IPS-NIHi11 (cell line): ENCODE data around the gene MTUS2.

Source experiments
- DNase-seq: peaks from one replicate; pipeline ENCODE4 v3.0.0; 2012; ENCODE audit warnings: mixed read lengths, low spot score

Gene MTUS2

DNA sequence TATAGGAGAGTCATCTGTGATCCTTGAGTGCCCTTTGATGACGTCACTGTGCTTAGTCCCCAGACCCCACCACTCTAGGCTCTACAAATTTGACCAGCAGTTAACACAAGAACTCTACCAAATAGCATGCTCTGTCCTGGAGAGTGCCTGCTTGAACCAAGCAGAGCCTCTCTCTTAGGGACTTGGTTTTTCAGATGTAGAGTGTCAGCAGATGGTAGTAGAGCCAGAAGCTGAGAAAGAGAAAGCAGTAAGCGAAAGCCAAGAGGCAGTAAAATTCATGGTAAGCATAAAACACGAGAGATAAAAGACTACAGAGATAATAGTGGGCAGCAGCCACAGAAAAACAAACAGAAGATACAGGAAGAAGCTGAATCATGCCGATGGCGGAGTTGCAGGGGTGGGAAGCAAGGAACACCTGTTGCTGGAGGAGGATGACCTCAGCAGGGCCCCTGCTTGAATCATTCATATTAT, 582.1 kb downstream of the MTUS2 start:
- no peak for DNase-seq

DNA sequence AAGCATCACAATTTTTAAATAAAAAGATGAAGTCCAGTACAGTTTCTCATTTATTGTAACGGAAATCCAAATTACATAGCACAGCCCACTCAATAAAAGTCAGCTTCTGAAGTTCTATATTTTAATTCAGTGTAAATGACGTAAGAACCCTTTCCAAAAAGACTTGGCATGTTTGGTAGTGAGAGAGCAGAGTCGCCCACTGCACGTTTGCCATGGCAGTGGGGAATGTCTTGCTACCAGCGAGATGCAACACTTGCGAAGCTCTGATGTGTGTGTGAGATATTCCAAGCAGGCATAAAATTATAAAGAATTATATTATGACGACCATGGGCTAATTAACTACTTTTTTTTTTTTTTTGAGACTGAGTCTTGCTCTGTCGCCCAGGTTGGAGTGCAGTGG, 585.3 kb downstream of the MTUS2 start:
- DNase-seq: no peak

DNA sequence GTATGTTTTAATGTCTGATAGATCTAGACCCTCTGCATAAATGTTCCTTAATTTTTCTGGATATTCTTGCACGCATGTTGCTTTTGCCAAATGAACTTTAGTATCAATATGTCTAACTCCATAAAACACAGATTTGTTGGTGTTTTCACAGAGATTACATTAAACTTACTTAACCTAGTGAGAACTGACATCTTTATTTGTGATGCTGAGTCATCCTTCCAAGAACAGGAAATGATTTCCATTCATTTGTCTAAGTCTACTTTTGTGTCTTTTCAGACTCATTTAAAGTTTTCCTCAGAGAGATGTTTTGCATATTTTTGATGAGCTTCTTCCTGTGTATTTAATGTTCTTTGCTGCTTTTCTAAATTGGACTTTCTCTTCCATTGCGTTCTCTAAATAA, 591.3 kb downstream of the MTUS2 start:
- DNase-seq: no peak

DNA sequence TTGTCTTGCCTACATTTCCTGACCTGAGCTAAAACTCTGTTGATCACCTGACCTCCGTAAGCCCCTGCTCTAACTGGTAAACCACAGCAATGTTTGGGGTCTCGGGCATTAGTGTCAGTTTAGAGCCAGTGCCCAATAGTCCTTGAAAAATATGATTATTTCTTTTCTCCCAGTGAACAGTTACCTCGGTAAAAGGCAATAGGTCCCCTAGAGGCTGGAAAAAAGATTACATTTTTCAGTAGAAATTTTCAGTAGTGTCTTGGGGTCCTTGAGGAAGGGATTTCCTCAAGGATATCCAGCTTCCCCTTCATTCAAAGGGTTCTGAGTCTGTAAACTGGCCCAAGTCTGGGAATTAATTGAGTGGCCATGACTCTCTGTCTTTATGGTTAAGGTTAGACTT, 597.9 kb downstream of the MTUS2 start:
- no peak for DNase-seq

DNA sequence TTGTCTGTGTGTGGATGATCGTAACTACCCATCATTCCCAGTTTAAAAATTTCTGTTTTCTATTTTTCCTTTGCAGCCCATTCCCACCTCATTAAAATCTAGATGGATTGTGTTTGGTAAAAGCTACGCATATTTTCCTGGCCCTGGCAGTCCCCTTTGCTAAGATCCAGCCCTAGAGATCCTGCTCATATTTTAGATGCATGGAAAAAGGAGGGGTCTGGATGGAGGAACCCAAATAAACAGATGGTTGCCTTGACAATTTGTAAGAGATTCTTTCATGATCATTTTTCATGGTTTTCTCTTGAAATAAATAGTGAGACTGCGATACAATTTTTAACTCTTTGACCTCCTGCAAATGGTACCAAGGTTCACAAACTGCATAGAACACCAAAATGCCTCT, 601.0 kb downstream of the MTUS2 start:
- DNase-seq: no peak

DNA sequence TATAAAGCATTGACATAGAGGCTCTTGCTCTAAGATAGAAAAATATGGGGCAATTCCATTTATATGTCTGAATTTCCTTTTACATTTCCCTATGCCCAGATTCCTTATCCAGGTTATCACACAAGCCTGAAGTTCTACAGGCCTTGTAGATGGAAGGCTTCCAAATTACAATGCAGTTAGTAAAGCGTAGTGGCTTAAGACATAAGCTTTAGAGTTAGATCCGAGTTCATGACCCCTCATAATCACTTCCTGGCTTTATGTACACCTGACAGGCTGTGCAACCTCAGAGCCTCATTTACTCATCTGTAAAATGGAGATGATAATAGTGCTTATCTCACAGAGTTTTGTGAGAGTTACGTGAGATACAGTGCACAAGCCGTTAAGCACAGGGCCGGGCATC, 601.9 kb downstream of the MTUS2 start:
- DNase-seq: no peak

DNA sequence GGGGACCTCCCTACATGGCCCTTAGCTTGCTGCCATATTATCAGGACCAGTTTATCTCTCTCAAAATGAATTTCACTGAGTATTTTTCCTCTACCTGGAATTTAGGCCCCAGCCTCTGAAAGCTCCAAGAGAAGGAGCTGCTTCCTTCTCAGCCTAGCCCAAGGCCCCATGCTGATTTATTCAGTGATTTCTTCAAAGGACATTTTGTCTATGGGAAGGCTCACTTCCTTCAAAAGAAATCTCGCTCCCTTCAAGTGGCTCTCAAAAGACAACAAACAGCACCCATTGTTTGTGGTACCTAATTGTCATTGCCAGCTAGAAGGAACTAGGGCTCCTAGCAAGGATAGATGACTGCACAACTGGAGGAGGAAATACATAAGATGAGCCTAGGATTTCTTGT, 602.9 kb downstream of the MTUS2 start:
- peak; percentile 18 for DNase-seq

DNA sequence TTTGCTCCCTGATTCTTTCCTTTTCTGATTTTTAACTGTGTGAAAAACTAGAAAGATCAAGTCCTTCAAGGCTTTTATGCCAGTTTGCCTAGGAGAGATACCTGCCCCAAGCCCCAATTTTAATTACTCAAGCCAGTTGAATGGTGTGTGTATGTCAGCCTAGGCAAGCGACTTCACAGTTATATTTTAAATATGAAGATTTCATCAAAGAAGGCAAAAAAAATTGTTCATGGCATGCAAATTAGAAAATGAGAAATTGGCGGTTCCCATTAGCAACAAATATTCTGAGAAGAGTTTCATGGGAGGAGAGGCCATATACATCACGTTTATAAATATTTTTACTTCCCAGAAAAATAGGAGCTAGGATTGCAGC, 607.8 kb downstream of the MTUS2 start:
- DNase-seq: no peak

DNA sequence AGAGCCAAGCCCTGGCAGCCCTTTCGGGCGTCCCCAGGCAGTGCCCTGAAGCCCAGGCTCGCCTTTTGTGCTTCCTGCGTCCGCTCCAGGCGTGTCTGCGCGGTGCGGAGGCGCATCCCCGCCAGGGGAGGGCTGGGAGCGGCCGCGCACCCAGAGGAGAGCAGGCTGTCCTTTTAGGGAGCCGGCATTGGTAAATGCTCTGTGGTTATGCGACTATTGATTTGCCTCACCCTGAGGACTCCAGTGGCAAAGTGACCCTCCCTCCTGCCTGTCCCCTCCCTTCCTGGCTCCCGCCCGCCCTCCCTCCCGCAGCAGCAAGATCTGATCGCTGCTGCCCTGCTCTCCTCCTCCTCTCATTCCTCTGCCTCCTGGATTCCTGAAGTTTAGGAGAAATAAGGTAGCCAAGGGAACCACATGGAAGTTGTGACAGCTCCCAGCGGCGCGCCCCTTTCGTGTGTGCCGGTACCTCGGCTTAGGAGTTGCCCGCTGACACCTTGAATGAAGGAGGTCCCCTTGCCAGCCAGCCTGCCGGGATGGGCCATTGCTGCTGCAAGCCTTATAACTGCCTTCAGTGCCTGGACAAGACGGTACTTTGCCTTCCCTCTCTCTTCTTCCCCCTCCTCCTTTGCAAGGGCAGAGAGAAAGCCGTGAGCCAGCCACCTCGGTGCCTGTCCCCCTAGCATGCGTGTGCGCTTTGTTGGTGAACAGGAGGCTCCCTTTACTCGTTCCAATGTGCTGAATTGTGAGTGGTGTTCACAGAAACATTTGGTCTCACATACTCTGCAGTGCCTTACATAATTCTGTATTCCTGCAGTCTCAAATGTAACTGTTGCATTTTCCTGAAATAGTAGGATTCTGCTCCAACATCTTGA, 608.4 kb downstream of the MTUS2 start:
- peak; percentile 71 for DNase-seq

DNA sequence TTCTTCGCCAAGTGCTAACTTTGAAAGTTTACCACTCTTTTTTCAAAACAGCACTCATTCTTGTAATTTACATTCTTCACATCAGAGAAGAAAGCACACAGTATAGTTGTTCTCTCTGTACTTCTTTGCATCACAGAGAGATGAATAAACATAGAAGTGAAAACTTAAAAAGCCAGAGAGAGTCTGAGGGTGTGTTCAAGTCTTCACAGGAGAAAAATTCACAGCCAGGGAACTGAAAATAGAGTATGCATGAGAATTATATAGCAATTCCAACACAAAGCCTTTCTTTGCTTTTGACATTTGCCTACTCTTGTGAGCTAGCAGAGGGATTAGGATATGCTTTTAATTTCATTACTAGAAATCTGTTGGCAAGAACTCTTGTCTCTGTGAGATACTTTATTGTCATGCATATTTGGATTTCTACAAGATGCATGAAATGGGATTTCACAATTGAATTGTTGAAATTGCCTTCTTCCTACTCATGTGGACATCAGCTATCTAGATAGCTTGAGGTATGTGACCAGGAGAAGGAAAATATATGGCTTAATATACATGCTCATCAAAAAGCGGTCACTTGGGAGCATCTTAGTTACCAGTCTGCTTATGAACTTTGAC, 609.3 kb downstream of the MTUS2 start:
- no peak for DNase-seq

DNA sequence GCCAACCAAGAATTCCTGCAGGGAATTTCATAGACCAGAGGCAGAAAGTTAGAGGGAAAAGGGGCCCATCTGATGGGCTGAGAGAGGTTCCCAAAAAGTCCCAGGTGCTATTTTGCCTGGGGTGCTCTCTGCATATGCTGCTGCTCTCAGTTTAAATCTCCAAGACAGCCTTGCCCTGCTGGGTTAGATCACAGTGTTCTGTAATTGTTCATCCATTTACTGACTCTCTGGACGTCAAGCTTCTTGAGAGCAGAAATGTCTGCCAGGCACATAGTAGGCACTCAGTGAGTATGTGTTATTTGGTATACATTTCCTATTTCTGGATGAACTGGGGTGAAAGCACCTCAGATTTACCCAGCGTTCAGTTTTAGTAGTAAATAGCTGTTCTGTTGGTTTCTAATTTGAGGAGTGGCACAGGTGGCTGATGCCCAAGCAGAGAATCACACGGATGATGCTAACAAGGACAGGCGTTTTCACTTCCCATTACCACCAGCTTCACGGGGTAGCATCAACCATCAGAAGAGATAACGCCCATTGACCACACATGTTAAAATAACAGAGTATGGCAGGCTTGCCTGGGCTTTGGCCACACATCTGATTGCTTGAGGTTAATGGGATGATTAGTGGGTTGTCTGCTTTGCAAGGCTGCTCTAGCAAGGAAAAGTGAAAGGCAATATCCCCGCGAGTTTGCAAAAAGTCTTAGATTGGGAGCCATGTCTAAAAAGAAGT, 614.2 kb downstream of the MTUS2 start:
- DNase-seq: no peak

DNA sequence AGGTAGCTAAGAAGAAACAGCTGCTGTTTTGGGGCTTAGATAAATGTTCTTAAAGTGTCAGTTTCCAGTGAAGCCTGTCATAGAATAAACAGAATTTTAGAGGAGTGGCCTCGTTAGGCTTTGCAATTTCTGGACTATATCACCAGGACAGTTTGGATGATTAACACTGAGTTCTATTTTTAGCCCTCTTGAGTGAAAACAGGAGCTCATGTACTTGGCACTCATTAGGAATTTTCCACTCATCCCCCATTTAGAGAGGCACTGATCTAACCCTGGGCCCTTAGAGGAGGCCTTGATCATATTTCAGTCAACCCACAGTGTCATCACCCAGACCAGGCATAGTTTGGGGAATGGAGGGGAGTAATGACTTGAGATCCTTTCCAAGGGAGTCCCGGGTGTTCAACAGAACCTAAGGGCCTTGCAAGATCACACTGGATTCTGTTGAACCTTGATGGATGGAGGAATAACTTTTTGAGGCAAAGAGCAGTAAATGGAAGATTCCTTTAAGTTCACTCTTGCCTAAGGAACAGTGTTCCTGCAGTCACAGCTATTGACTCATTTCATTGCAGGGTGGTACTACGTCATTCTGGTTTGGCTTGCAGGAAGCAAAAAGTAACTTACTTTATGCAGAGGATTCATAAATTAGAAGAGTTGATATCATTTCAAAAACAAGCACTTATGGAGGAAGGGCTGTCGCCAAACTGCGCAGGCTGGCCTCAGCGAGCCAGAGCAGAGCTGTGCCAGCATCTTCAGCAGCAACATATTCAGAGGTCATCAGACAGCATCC, 615.2 kb downstream of the MTUS2 start:
- no peak for DNase-seq

DNA sequence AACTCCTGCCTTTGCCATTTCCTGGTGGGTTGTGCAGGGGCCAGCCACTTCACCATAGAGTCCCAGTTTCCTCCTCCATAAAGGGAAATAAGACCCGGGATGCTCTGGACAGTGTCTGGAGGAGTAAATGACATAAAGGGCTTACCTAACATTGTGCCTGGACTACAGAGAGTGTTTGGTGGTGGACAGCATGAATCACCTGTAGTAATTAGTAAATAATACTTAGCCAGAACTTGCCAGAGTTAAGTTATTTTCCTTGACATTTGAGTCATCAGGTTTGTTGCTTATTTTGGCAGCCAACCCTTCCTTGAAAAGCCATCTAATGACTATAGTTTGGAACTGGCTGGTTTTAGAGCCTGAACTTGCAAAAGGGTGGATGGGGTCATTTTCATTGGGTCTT, 616.2 kb downstream of the MTUS2 start:
- DNase-seq: no peak

DNA sequence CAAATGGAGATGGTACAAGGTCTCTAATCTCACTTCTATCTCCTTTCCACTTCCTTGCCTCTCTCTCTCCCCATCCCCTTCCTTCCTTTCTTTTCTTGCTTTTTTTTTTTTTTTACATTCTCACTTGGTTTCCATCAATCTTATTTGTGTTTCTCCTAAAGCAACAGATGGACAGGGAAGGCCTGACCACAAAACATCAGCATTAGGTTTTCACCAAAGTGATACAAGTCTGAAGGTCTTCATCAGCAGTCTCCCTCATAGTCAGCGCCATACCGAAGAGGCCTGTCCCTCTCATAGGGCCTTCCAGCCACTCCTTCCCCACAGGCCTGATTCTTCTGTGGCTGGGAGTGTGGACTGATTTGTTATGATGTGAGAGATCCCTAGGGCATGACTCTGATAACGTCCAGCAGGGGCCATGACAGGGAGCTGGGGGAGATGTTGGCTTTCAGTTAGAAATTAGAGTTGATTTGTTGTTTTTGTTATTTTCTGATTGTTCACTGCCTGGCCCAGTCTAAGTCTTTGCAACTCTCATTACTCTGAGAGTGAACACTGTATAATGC, 616.7 kb downstream of the MTUS2 start:
- no peak for DNase-seq

DNA sequence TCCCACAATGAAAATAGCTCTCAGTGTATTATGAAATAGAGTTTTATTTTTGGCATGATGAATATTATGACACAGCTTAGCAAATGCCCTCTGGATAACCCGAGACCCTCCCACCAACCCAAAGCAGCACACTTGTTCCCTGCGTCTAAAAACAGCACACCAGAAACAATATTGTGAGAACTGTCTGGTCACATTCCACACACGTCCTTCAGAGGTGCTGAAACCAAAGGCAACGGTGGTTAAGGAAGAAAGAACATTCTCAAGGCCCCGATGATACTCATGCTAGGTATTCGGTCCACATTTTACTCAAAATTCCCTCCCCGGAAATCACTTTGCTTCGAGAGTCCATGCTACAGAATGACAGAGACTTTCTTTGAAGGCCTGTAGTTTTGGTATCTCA, 618.6 kb downstream of the MTUS2 start:
- DNase-seq: no peak

DNA sequence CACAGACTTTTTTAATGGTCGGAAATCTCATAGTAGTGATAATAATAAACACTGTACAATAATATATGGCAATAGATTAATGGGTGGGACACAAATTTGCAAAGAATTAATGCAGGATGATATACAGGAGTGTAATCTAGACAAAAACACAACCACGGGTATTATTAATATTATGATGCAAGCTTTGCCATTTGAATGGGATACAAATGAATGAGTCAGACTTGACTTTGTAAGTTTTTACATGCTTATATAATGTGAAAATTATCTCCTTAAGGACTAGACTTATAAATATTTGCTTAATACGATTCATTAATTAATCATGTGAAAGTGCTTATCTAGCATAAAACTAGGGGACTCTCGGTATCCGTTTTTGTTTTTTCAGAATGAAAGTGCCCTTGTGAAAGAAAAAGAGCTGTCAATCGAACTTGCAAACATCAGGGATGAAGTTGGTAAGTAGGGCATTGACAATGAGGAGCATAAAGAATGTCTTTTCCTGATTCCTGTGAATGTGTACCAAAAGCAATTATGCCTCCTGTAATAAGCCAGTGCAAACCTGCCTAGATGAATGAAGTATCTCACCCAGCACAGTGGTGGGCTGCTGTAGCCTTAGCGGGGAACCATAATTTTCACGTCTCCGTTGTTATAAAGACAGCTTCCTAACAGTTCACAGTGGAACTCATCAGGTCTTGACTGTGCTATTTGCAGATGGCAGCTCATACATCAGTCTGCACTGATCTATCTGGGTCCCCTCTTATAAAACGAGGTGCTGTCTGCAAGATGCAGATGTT, 619.7 kb downstream of the MTUS2 start:
- DNase-seq: no peak

DNA sequence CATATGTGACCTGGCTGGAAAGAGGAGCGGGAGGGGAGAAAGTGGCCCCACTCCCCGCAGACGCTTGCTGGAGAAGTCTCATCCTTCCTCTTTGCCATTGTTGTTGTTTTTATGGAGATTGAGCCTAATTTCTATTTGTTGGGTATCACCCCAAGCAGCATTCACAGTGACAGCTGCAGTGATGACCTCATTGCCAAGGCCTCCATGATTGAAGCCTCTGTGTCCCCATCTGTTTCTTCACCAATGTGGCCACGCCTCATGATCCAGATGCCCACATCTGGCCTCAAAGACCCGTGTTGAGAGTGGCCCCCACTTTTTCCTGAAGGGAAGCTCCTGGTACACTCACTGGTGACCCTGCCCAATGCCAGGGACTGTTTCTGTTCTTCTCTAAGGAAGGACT, 621.2 kb downstream of the MTUS2 start:
- DNase-seq: no peak

DNA sequence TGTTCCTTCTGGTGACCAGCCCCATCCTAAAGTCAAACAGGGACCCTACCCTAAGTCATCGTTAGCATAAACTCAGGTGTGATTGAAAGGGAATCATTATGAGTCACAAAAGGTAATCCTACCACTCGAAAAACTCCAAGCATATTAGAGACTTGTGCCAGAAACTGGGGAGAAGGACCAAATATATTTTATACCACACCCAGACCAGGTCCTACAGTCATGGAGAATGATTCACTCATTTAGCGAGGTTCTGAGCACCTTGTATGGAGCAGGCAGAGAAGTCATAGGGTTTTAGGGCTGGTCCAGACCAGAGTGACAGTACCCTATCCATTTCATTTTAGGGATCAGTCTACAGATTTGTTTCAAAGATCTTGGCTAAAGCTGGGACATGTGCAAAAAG, 625.9 kb downstream of the MTUS2 start:
- DNase-seq: no peak

DNA sequence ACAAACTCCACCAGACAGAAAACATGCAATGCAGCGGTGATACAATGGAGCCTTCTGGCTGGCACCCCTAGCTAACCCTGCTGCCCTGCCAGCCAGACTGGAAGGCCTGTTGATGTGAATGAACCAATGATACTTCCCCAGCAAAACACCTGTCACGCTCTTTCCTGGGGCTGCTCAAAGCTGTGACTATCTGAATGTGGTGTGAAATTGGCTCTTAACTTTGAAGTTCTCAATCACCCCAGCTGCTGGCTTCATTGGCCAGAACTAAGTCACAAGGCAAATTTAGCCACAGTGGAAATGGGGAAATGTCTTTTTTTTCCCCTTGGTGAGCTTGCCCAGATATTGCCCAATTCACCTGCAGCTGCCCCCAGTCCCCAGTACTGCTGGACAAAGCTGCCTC, 628.0 kb downstream of the MTUS2 start:
- no peak for DNase-seq

DNA sequence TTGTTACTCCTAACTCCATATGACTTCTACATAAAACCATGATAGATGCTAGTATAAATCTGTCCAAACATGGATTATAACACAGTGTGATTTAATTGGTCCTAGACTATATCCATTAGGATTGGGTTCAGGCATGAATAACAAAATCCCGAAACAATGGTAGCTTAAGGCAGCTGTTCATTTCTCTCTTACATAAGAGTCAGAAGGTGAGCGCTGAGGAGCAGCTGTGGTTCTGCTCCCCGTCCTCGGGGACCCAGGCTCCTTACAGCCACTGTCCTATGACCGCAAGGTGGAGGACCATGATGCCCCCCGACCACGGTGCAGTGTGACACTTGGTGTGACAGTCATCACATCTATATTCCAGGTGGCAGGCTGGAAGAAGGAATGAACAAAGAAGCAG, 629.6 kb downstream of the MTUS2 start:
- DNase-seq: no peak

DNA sequence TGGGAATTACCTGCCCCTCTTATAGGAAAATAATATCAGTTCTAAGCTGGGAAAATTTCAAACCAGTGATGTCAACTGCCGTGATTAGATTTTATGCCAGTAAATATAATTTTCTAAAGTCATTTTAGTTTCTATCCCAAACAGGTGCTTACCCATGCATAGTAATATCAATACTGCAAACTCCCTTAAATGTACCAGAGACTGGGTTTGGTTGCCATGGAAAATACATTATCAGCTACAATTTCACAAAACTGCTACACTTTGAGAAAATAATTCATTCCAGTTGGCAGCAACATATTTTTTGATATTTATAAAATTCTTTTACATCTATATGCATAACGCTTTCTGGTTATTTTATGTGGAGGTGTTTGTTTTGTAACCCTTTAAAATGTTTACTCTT, 631.8 kb downstream of the MTUS2 start:
- no peak for DNase-seq
